SK-N-SH (cell line): ENCODE measurements around the gene HSF5. TPM values are rescaled to one million over a fixed set of nuclear protein-coding genes. Genes with fewer than 3 reads are reported as not detected.

ENCODE experiments used
- CTCF ChIA-PET: fragments of 300-600, 350-600 bp; formaldehyde crosslinking; extraction: SDS; loops from one replicate; lab custom pipeline; 2021; lab: Yijun Ruan, JAX
- POLR2A ChIA-PET: fragments of 350-600 bp; sonication (Branson Sonifier 250); formaldehyde crosslinking; extraction: SDS; loops from one replicate; lab custom pipeline; 2020; ENCODE audit warnings: antibody characterized with exemption, inconsistent platforms; lab: Yijun Ruan, JAX
- DNase-seq: peaks from one replicate; pipeline ENCODE4 v3.0.0; 2012
- H2AFZ ChIP-seq: fragments of 200-600 bp; sonication (generic); 2 replicates; pipeline ENCODE4 v1.8.1; 2016; ENCODE audit warnings: antibody characterized with exemption, mild to moderate bottlenecking, low read depth
- H3F3A ChIP-seq: fragments of 200-600 bp; sonication (generic); replicated peaks from 2 replicates; pipeline ENCODE3; 2016; ENCODE audit warnings: antibody characterized with exemption, mild to moderate bottlenecking; ENCODE audit not compliant: insufficient read depth
- H3K27ac ChIP-seq, 2 experiments: fragments of 200-500 bp in 1 of 2; fragments of 200-600 bp in 1 of 2; sonication (Bioruptor generic) in 1 of 2; sonication (generic), shearing (Covaris generic) in 1 of 2; 2 replicates each; pipeline versions ENCODE4 v1.5.1 to v1.6.1; 2014 to 2016; ENCODE audit warnings: low read depth in 2 of 2, inconsistent platforms in 1 of 2, low read length in 1 of 2, mild to moderate bottlenecking in 1 of 2, mixed read lengths in 1 of 2
- H3K27me3 ChIP-seq: fragments of 200-600 bp; sonication (generic), shearing (Covaris generic); 2 replicates; pipeline ENCODE4 v1.6.1; 2016; ENCODE audit warnings: mixed run types; ENCODE audit not compliant: insufficient read depth
- H3K36me3 ChIP-seq, 2 experiments: fragments of 200-500 bp in 1 of 2; fragments of 200-600 bp in 1 of 2; sonication (Bioruptor generic) in 1 of 2; sonication (generic) in 1 of 2; replicated peaks in 1 of 2; 2 replicates each; pipeline versions ENCODE3 to v1.5.1; 2014 to 2016; ENCODE audit warnings: low read length in 1 of 2, mild to moderate bottlenecking in 1 of 2; ENCODE audit not compliant: insufficient read depth in 2 of 2, control insufficient read depth in 1 of 2
- H3K4me1 ChIP-seq, 2 experiments: fragments of 200-500 bp in 1 of 2; fragments of 200-600 bp in 1 of 2; sonication (Bioruptor generic) in 1 of 2; sonication (generic), shearing (Covaris generic) in 1 of 2; 2 replicates each; pipeline versions ENCODE4 v1.5.1 to v1.6.1; 2014 to 2016; ENCODE audit warnings: low read depth in 1 of 2, low read length in 1 of 2, mixed run types in 1 of 2; ENCODE audit not compliant: insufficient read depth in 2 of 2, control insufficient read depth in 1 of 2
- H3K4me2 ChIP-seq: fragments of 200-600 bp; sonication (generic), shearing (Covaris generic); 2 replicates; pipeline ENCODE4 v1.6.1; 2017; ENCODE audit warnings: mixed run types
- H3K4me3 ChIP-seq, 2 experiments: fragments of 200-500 bp in 1 of 2; fragments of 200-600 bp in 1 of 2; sonication (Bioruptor generic) in 1 of 2; sonication (generic), shearing (Covaris generic) in 1 of 2; 2 replicates each; pipeline versions ENCODE4 v1.5.1 to v1.8.1; 2014 to 2016; ENCODE audit warnings: low read depth in 2 of 2, inconsistent platforms in 1 of 2, low read length in 1 of 2, mild to moderate bottlenecking in 1 of 2, mixed read lengths in 1 of 2, moderate library complexity in 1 of 2
- H3K79me2 ChIP-seq: fragments of 200-600 bp; sonication (generic); 2 replicates; pipeline ENCODE4 v1.8.1; 2017; ENCODE audit warnings: mild to moderate bottlenecking; ENCODE audit not compliant: insufficient read depth
- H3K9ac ChIP-seq: fragments of 200-600 bp; sonication (generic); 2 replicates; pipeline ENCODE4 v1.6.1; 2017; ENCODE audit warnings: mixed run types
- H3K9me2 ChIP-seq: fragments of 200-600 bp; sonication (generic); 2 replicates; pipeline ENCODE4 v1.6.1; 2017; ENCODE audit warnings: mixed run types
- H3K9me3 ChIP-seq: fragments of 200-600 bp; sonication (generic); 2 replicates; pipeline ENCODE4 v1.6.1; 2017; ENCODE audit warnings: mixed run types, mild to moderate bottlenecking, moderate library complexity
- H4K20me1 ChIP-seq: fragments of 200-600 bp; sonication (generic); 2 replicates; pipeline ENCODE4 v1.6.1; 2017; ENCODE audit warnings: mild to moderate bottlenecking, mixed run types; ENCODE audit not compliant: insufficient read depth
- CHD2 ChIP-seq: fragments of 150-350 bp; IDR thresholded peaks from 2 replicates; pipeline ENCODE4 v1.6.1; 2018; ENCODE audit warnings: low read length; ENCODE audit not compliant: partially characterized antibody
- CTCF ChIP-seq: fragments of 200-600 bp; sonication (generic); IDR thresholded peaks from 2 replicates; pipeline ENCODE4 v1.6.1; 2017; ENCODE audit warnings: antibody characterized with exemption, mild to moderate bottlenecking, moderate library complexity
- ELF1 ChIP-seq: IDR thresholded peaks from 2 replicates; pipeline ENCODE4 v1.4.0; 2012
- EP300 ChIP-seq, 2 experiments: IDR thresholded peaks; 2 replicates each; pipeline versions ENCODE4 v1.4.0 to v1.6.1; 2012; ENCODE audit warnings: borderline replicate concordance in 1 of 2, low read depth in 1 of 2, low read length in 1 of 2
- FOSL2 ChIP-seq: IDR thresholded peaks from 2 replicates; pipeline ENCODE4 v1.4.0; 2012; ENCODE audit warnings: low read depth, mild to moderate bottlenecking, moderate library complexity, borderline replicate concordance
- FOXJ3 ChIP-seq: sonication (generic); formaldehyde crosslinking; IDR thresholded peaks from 2 replicates; pipeline ENCODE4 v1.5.1; 2020; ENCODE audit warnings: mild to moderate bottlenecking, missing genetic modification reagents
- FOXM1 ChIP-seq: IDR thresholded peaks from 2 replicates; pipeline ENCODE4 v1.4.0; 2012; ENCODE audit warnings: low read depth, mild to moderate bottlenecking
- GABPA ChIP-seq: IDR thresholded peaks from 2 replicates; pipeline ENCODE4 v1.4.0; 2012; ENCODE audit warnings: low read depth, mild to moderate bottlenecking
- GATA2 ChIP-seq: sonication (generic); formaldehyde crosslinking; IDR thresholded peaks from 2 replicates; pipeline ENCODE4 v1.5.0; 2020; ENCODE audit warnings: mild to moderate bottlenecking, missing genetic modification reagents
- IRF3 ChIP-seq: fragments of 150-350 bp; IDR thresholded peaks from 2 replicates; pipeline ENCODE4 v1.6.1; 2016; ENCODE audit warnings: mild to moderate bottlenecking, low read depth, low read length
- JUND ChIP-seq: IDR thresholded peaks from 2 replicates; pipeline ENCODE4 v1.4.0; 2012
- MAX ChIP-seq: IDR thresholded peaks from 2 replicates; pipeline ENCODE4 v1.4.0; 2012; ENCODE audit warnings: low read depth
- MXI1 ChIP-seq: IDR thresholded peaks from 2 replicates; pipeline ENCODE4 v1.6.1; 2012; ENCODE audit warnings: mild to moderate bottlenecking, low read depth, low read length, improper control_type of control experiment
- RAD21 ChIP-seq: IDR thresholded peaks from 2 replicates; pipeline ENCODE4 v1.6.1; 2012; ENCODE audit warnings: mild to moderate bottlenecking, low read length
- RXRA ChIP-seq: IDR thresholded peaks from 2 replicates; pipeline ENCODE4 v1.4.0; 2012; ENCODE audit warnings: low read depth, mild to moderate bottlenecking, borderline replicate concordance
- SIN3A ChIP-seq: IDR thresholded peaks from 2 replicates; pipeline ENCODE4 v1.6.1; 2012; ENCODE audit warnings: low read depth, mild to moderate bottlenecking, low read length, moderate library complexity, borderline replicate concordance
- TAF1 ChIP-seq: IDR thresholded peaks from 2 replicates; pipeline ENCODE4 v1.6.1; 2012; ENCODE audit warnings: low read depth, mild to moderate bottlenecking, low read length, moderate library complexity, borderline replicate concordance
- TCF12 ChIP-seq: IDR thresholded peaks from 2 replicates; pipeline ENCODE4 v1.4.0; 2012
- TEAD4 ChIP-seq: IDR thresholded peaks from 2 replicates; pipeline ENCODE4 v1.4.0; 2012; ENCODE audit warnings: mild to moderate bottlenecking, borderline replicate concordance; ENCODE audit not compliant: insufficient read depth
- USF2 ChIP-seq: fragments of 150-350 bp; IDR thresholded peaks from 2 replicates; pipeline ENCODE4 v1.6.1; 2017; ENCODE audit warnings: antibody characterized with exemption, low read length, low read depth, borderline replicate concordance
- YY1 ChIP-seq: IDR thresholded peaks from 2 replicates; pipeline ENCODE4 v1.4.0; 2012; ENCODE audit warnings: low read depth, mild to moderate bottlenecking
- WGBS: methylation state at CpG from one replicate; pipeline ENCODE4 v1.1.6; 2017; ENCODE audit warnings: low lambda C conversion rate; 5-methylcytosine and 5-hydroxymethylcytosine counted together
- polyA plus RNA-seq, 3 experiments: library from polyadenylated mRNA; depleted of rRNA; stranded (reverse); fragments of >200 nt; gene quantifications; 2 replicates each; pipeline ENCODE4 v1.2.3, GENCODE V29; 2012
- TF ChIP-seq, protein P1 (sequence below): IDR thresholded peaks from 2 replicates; pipeline ENCODE4 v1.4.0; 2012; ENCODE audit warnings: low read depth, borderline replicate concordance

The HSF5 gene
- polyA plus RNA-seq, 1 of the 3 experiments (the other 2 are of a cell fraction), result not detected

- H3K9ac ChIP-seq, result no peak overlapping the region
- no peaks in the 10 kb centered on the region for H3K9me3 ChIP-seq
- WGBS, result 23% methylated on average over 4 of the region's 4 CpGs
- no peak overlapping the region for H3K4me2 ChIP-seq
- no peak overlapping the region for H3K27ac ChIP-seq
- H3F3A ChIP-seq, result no peaks in the 10 kb centered on the region
- H3K9me2 ChIP-seq, result no peaks in the 10 kb centered on the region
- H3K79me2 ChIP-seq, result no peaks in the 10 kb centered on the region
- H3K36me3 ChIP-seq, result no peaks in the 10 kb centered on the region
- ChIA-PET POLR2A (no interaction called here), CTCF (interaction anchor here (0.5 to 1.5 kb wide), 2 partner anchors 41 to 473 kb away, joined by 3 to 6 read pairs; partner anchors contain the start of gene RNF43)
- DNase-seq, result no peak
- H4K20me1 ChIP-seq, result no peaks in the 10 kb centered on the region
- H3K27me3 ChIP-seq, result peaks cover 34% of the 10 kb centered on the region
- H3K4me1 ChIP-seq, result no peaks in the 10 kb centered on the region
- no peak overlapping the region for H2AFZ ChIP-seq
- H3K4me3 ChIP-seq, result no peak overlapping the region
- no peak for TF ChIP-seq TAF1
- TF ChIP-seq YY1, result no peak
- no peak for TF ChIP-seq SIN3A
- TF ChIP-seq RAD21, result no peak
- no peak for TF ChIP-seq JUND
- no peak for TF ChIP-seq FOXJ3 (CRISPR knock-in tag)
- TF ChIP-seq USF2, result no peak
- no peak for TF ChIP-seq MXI1
- TF ChIP-seq FOXM1, result no peak
- TF ChIP-seq CHD2, result no peak
- no peak for TF ChIP-seq MAX
- TF ChIP-seq TEAD4, result no peak
- TF ChIP-seq FOSL2, result no peak
- TF ChIP-seq RXRA, result no peak
- TF ChIP-seq TCF12, result no peak
- TF ChIP-seq ELF1, result no peak
These were observed 111.7 kb downstream of the HSF5 start for GRCh38 chr17:58376472-58377000.

DNA sequence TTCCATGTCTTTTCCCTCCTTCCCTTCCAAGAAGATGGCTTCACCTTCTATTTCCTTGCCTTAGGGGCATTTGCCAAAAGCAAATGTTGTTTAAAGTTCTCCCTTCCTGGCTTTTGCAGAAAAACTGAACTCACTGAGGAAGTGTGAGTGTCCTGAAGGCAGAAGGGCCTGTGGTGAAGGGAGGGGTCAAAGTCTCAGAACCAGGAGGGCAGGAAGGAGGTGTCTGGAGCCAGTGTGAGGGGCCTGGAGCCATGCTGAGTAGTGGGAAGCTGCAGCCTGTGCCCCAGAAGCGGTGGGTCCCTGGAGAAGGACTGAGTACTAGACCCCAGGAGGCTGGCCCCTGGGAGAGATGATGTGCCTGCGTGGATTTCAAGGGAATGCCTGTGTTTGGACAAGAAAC lies 112.4 kb downstream of the HSF5 start:
- Histone ChIP-seq H3K4me3 (no peak overlapping the region), H3K4me1 (no peaks in the 10 kb centered on the region), H3K36me3 (no peaks in the 10 kb centered on the region)
- no peak for TF ChIP-seq GATA2 (CRISPR knock-in tag)
- no peak for TF ChIP-seq GABPA
- TF ChIP-seq, protein P1, sequence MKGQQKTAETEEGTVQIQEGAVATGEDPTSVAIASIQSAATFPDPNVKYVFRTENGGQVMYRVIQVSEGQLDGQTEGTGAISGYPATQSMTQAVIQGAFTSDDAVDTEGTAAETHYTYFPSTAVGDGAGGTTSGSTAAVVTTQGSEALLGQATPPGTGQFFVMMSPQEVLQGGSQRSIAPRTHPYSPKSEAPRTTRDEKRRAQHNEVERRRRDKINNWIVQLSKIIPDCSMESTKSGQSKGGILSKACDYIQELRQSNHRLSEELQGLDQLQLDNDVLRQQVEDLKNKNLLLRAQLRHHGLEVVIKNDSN, result no peak
- TF ChIP-seq RXRA, result no peak
- TF ChIP-seq IRF3, result no peak
- TF ChIP-seq CTCF, result no peak
- no peak for TF ChIP-seq EP300 (IDR thresholded peaks at IDR 0.05; ENCODE audit: borderline replicate concordance in 1 of 2, low read depth in 1 of 2, low read length in 1 of 2)
- TF ChIP-seq, all 33 proteins: peak for 0
- 15% methylated on average over 2 of the region's 2 CpGs for WGBS
- no peaks in the 10 kb centered on the region for H4K20me1 ChIP-seq
- H3K9ac ChIP-seq, result no peak overlapping the region
- H3K27me3 ChIP-seq, result peaks cover 28% of the 10 kb centered on the region
- no peaks in the 10 kb centered on the region for H3K9me3 ChIP-seq
- no peaks in the 10 kb centered on the region for H3F3A ChIP-seq
- H3K4me2 ChIP-seq, result no peak overlapping the region
- ChIA-PET CTCF (interaction anchor here (1.5 kb wide), 1 partner anchor 41 kb away, joined by 6 read pairs; the partner anchor contains the start of gene RNF43), POLR2A (no interaction called here)
- H3K27ac ChIP-seq, result no peak overlapping the region
- H3K9me2 ChIP-seq, result no peaks in the 10 kb centered on the region
- no peaks in the 10 kb centered on the region for H3K79me2 ChIP-seq
- DNase-seq, result no peak
- H2AFZ ChIP-seq, result no peak overlapping the region
